HepG2 (cell line): ENCODE data around the gene SIRPB1.

Experiments used
- KDM5A ChIP-seq: fragments of 200-600 bp; sonication (generic); IDR thresholded peaks from 2 replicates; pipeline ENCODE4 v1.7.0; 2018; ENCODE audit warnings: antibody characterized with exemption, mild to moderate bottlenecking, low read length, borderline replicate concordance
- POLR2A ChIP-seq, 2 experiments: IDR thresholded peaks; 2 replicates each; pipeline ENCODE4 v1.6.1; 2011; ENCODE audit warnings: low read depth in 2 of 2, low read length in 2 of 2, mild to moderate bottlenecking in 1 of 2, moderate library complexity in 1 of 2; ENCODE audit not compliant: insufficient read depth in 1 of 2
- ZNF747 ChIP-seq: sonication (generic); formaldehyde crosslinking; IDR thresholded peaks from 2 replicates; pipeline ENCODE4 v1.8.1; 2023; ENCODE audit warnings: missing genetic modification reagents, mild to moderate bottlenecking, borderline replicate concordance
- TF ChIP-seq, protein P1 (sequence below): IDR thresholded peaks from 2 replicates; pipeline ENCODE4 v1.6.1; 2016; ENCODE audit warnings: missing genetic modification reagents, missing compliant biosample characterization

- TF ChIP-seq POLR2A (IDR thresholded peaks at IDR 0.05; ENCODE audit: insufficient read depth in 1 of 2, low read depth in 2 of 2, low read length in 2 of 2) (no peak), ZNF747 (CRISPR knock-in tag) (no peak), KDM5A (no peak)
- TF ChIP-seq, protein P1, sequence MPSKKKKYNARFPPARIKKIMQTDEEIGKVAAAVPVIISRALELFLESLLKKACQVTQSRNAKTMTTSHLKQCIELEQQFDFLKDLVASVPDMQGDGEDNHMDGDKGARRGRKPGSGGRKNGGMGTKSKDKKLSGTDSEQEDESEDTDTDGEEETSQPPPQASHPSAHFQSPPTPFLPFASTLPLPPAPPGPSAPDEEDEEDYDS, result no peak
Measured at GRCh38 chr20:1648101-1648500, 28.3 kb upstream of the SIRPB1 start.
